Measurements from ENCODE around the gene SHANK1.

DNA sequence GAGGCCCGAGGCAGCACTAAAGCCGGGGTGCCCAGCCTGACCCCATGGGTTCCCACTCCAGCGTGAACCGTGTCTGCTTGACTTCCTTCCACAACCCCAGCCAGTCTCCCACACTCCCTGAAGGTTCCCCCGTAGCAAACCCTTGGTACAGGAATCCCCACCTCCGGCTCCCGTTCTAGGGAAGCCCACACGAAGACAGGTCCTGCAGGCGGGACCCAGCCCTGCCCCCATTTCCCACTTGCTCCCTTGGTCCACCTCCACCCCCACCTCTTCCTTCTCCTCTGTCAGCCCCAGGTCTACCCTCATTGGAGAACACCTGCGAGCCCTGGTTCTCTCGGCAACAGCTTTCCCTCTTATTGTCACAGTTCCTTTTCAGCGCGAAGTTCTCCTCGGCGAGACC, 46.5 kb downstream of the SHANK1 start:
- TF ChIP-seq EZH2phosphoT487 (IDR thresholded peaks at IDR 0.05; ENCODE audit: insufficient read depth, low read depth) (no peak), EZH2 (IDR thresholded peaks at IDR 0.05; ENCODE audit: insufficient read depth, poor library complexity, severe bottlenecking) (no peak)
